K562 (cell line): ENCODE measurements around the gene MFSD6.
"Not testable (repeated sequence)": the region's sequence is repeated elsewhere in the genome, so short reads cannot be mapped to it uniquely, and the experiment has no call there.

Experiments used
- CTCF ChIP-seq, 3 experiments: IDR thresholded peaks in 2 of 3; conservative IDR thresholded peaks in 1 of 3; 2 replicates each; pipeline ENCODE4 v1.5.1; 2011 to 2012; ENCODE audit warnings: low read length in 3 of 3, mild to moderate bottlenecking in 3 of 3, control low read depth in 2 of 3, improper control_type of control experiment in 1 of 3, inconsistent platforms in 1 of 3, low read depth in 1 of 3, mixed read lengths in 1 of 3, moderate library complexity in 1 of 3; ENCODE audit not compliant: insufficient read depth in 2 of 3
- IRF9 ChIP-seq: fragments of 450-650 bp; IDR thresholded peaks from 2 replicates; pipeline ENCODE4 v1.6.1; 2016; ENCODE audit warnings: missing biosample characterization, missing genetic modification characterization
- MLX ChIP-seq, 2 experiments: fragments of 450-650 bp in 1 of 2; sonication (generic) in 1 of 2; formaldehyde crosslinking; conservative IDR thresholded peaks; 2 replicates each; pipeline versions ENCODE4 v1.4.0 to v1.8.1; 2020 to 2022; ENCODE audit warnings: mild to moderate bottlenecking in 1 of 2, missing genetic modification reagents in 1 of 2
- POLR2AphosphoS2 ChIP-seq: IDR thresholded peaks from 2 replicates; pipeline ENCODE4 v1.6.1; 2012; ENCODE audit warnings: low read length, improper control_type of control experiment
- RHOXF2B ChIP-seq: fragments of 250-450 bp; sonication (Bioruptor Pico); conservative IDR thresholded peaks from 2 replicates; pipeline ENCODE4 v1.5.1; 2021
- SMARCE1 ChIP-seq: fragments of 450-650 bp; IDR thresholded peaks from 2 replicates; pipeline ENCODE4 v1.7.1; 2016; ENCODE audit warnings: mild to moderate bottlenecking
- TEAD4 ChIP-seq, 2 experiments: sonication (generic) in 1 of 2; formaldehyde crosslinking in 1 of 2; IDR thresholded peaks; 2 replicates each; pipeline versions ENCODE4 v1.6.1 to v1.8.0; 2012 to 2022; ENCODE audit warnings: borderline replicate concordance in 1 of 2, inconsistent platforms in 1 of 2, low read length in 1 of 2, mild to moderate bottlenecking in 1 of 2, missing genetic modification reagents in 1 of 2
- USF2 ChIP-seq: sonication (generic); formaldehyde crosslinking; IDR thresholded peaks from 2 replicates; pipeline ENCODE4 v1.5.0; 2020; ENCODE audit warnings: missing genetic modification reagents
- XRCC3 ChIP-seq: fragments of 450-650 bp; IDR thresholded peaks from 2 replicates; pipeline ENCODE4 v1.6.1; 2017; ENCODE audit warnings: mild to moderate bottlenecking, moderate library complexity

GRCh38 chr2:190430866-190431265 lies 22.7 kb downstream of the MFSD6 start:
- TF ChIP-seq POLR2AphosphoS2; IRF9 (tag); MLX (CRISPR knock-in tag; conservative IDR thresholded peaks at IDR 0.05); SMARCE1; XRCC3; USF2 (CRISPR knock-in tag); RHOXF2B; TEAD4 (IDR thresholded peaks at IDR 0.05; ENCODE audit: low read length); TEAD4 (CRISPR knock-in tag; IDR thresholded peaks at IDR 0.05; ENCODE audit: borderline replicate concordance); CTCF (IDR thresholded peaks at IDR 0.05 in 2 of 3, conservative IDR thresholded peaks at IDR 0.05 in 1 of 3; ENCODE audit: insufficient read depth in 2 of 3, low read depth in 1 of 3, low read length in 3 of 3): not testable (repeated sequence)
